PFSK-1 (cell line): ENCODE measurements around the gene MYH9.

ENCODE experiments used
- FOXP2 ChIP-seq: optimal IDR thresholded peaks from 2 replicates; pipeline ENCODE3; 2011; ENCODE audit warnings: borderline replicate concordance, control low read depth, inconsistent platforms; ENCODE audit not compliant: insufficient read depth; ENCODE audit errors: extremely low read length, extremely low read depth
- POLR2AphosphoS5 ChIP-seq: IDR thresholded peaks from 2 replicates; pipeline ENCODE4 v1.6.1; 2012; ENCODE audit warnings: low read depth, mild to moderate bottlenecking, control low read depth, low read length, moderate library complexity
- REST ChIP-seq, 2 experiments: IDR thresholded peaks; 2 replicates each; pipeline versions ENCODE4 v1.6.1 to v1.8.0; 2011 to 2012; ENCODE audit warnings: low read depth in 2 of 2, low read length in 2 of 2, control low read depth in 1 of 2, inconsistent platforms in 1 of 2, mild to moderate bottlenecking in 1 of 2, moderate library complexity in 1 of 2; ENCODE audit not compliant: insufficient read depth in 1 of 2
- SIN3A ChIP-seq: IDR thresholded peaks from 2 replicates; pipeline ENCODE4 v1.6.1; 2012; ENCODE audit warnings: mild to moderate bottlenecking, low read length, moderate library complexity, borderline replicate concordance; ENCODE audit not compliant: insufficient read depth
- TAF1 ChIP-seq: IDR thresholded peaks from 2 replicates; pipeline ENCODE4 v1.6.1; 2012; ENCODE audit warnings: low read length, control low read depth, borderline replicate concordance; ENCODE audit not compliant: insufficient read depth

The MYH9 gene

GRCh38 chr22:36417281-36417686 lies 29.5 kb upstream of the MYH9 start:
- TF ChIP-seq TAF1 (no peak), REST (IDR thresholded peaks at IDR 0.05; ENCODE audit: insufficient read depth in 1 of 2, low read depth in 2 of 2, low read length in 2 of 2) (no peak), SIN3A (no peak), POLR2AphosphoS5 (no peak), FOXP2 (no peak)

DNA sequence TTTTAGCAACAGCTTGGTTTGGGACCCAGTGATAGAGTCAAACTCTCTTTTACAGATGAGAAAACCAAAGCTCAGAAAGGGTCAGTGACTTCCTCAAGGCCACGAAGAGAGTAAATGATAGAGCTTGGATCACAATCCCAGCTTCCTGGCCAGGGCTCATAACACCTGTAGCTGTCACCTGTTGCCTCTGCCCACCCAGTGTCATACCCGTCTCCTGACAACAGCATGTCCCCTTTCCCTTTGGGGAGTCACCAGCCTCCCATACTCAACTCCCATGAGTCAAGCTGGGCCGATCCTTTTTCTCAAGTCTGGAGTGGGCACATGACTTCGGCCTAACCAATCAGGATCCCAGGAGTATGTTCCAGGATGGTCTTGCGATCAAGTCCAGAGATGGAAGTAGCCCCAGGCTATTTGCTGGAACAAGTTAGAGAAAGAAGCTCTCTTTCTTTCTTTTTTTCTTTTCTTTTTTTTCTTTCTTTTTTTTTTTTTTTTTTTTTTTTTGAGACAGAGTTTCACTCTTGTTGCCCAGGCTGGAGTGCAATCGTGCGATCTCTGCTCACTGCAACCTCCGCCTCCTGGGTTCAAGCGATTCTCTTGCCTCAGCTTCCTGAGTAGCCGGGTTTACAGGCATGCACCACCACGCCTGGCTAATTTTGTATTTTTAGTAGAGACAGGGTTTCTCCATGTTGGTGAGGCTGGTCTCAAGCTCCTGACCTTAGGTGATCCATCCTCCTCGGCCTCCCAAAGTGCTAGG lies 27.8 kb upstream of the MYH9 start:
- no peak for TF ChIP-seq POLR2AphosphoS5
- TF ChIP-seq FOXP2, result no peak
- no peak for TF ChIP-seq SIN3A
- TF ChIP-seq TAF1, result no peak
- TF ChIP-seq REST (IDR thresholded peaks at IDR 0.05; ENCODE audit: insufficient read depth in 1 of 2, low read depth in 2 of 2, low read length in 2 of 2), result no peak

GRCh38 chr22:36413022-36413775 lies 25.4 kb upstream of the MYH9 start:
- no peak for TF ChIP-seq FOXP2
- TF ChIP-seq REST (IDR thresholded peaks at IDR 0.05; ENCODE audit: insufficient read depth in 1 of 2, low read depth in 2 of 2, low read length in 2 of 2), result no peak
- no peak for TF ChIP-seq TAF1
- TF ChIP-seq SIN3A, result no peak
- TF ChIP-seq POLR2AphosphoS5, result no peak

GRCh38 chr22:36411589-36412258 lies 24.0 kb upstream of the MYH9 start:
- TF ChIP-seq SIN3A (no peak), REST (IDR thresholded peaks at IDR 0.05; ENCODE audit: insufficient read depth in 1 of 2, low read depth in 2 of 2, low read length in 2 of 2) (no peak), TAF1 (no peak), FOXP2 (no peak), POLR2AphosphoS5 (no peak)
